Natural killer cell (primary cell): ENCODE measurements around the gene PLEKHG4. TPM values are rescaled to one million over a fixed set of nuclear protein-coding genes. Genes with fewer than 3 reads are reported as not detected.

Experiments used
- ATAC-seq, 3 donors: fragments of 150-1000 bp in 2 of 3; fragments of 200-7000 bp in 1 of 3; cut with Tn5 transposase; 1 replicate in 1 of 3; 2 replicates in 2 of 3; pipeline ENCODE4 v1.10.0; 2021; ENCODE audit warnings: mild to moderate bottlenecking in 2 of 3, moderate library complexity in 2 of 3
- DNase-seq, 2 donors: peaks; one replicate each; pipeline versions ENCODE4 v3.0.0 to v3.0.0-alpha.2; 2013 to 2021; ENCODE audit warnings: mixed read lengths in 1 of 2
- H3K27ac ChIP-seq: one replicate; pipeline ENCODE4 v1.5.1; 2013; ENCODE audit warnings: mild to moderate bottlenecking, low read length
- H3K27me3 ChIP-seq: one replicate; pipeline ENCODE4 v1.6.1; 2013; ENCODE audit warnings: low read length; ENCODE audit not compliant: control insufficient read depth, insufficient read depth
- H3K36me3 ChIP-seq: one replicate; pipeline ENCODE4 v1.6.1; 2013; ENCODE audit warnings: low read length; ENCODE audit not compliant: control insufficient read depth, insufficient read depth
- H3K4me1 ChIP-seq: one replicate; pipeline ENCODE4 v1.6.1; 2013; ENCODE audit warnings: low read length; ENCODE audit not compliant: control insufficient read depth, insufficient read depth
- H3K4me3 ChIP-seq: one replicate; pipeline ENCODE4 v1.5.1; 2013; ENCODE audit warnings: low read length
- H3K9me3 ChIP-seq: one replicate; pipeline ENCODE4 v1.6.1; 2013; ENCODE audit warnings: low read length; ENCODE audit not compliant: control insufficient read depth, insufficient read depth
- H3K27ac Mint-ChIP-seq, 2 donors: one replicate each; pipeline ENCODE4 v1.8.0; 2022; ENCODE audit warnings: mild to moderate bottlenecking in 2 of 2, mixed read lengths in 2 of 2, moderate library complexity in 1 of 2
- H3K27me3 Mint-ChIP-seq, 2 donors: one replicate each; pipeline ENCODE4 v1.8.0; 2022; ENCODE audit warnings: low read depth in 2 of 2, mixed read lengths in 2 of 2
- H3K36me3 Mint-ChIP-seq: one replicate; pipeline ENCODE4 v1.8.0; 2022; ENCODE audit warnings: mixed read lengths
- H3K4me1 Mint-ChIP-seq, 2 donors: one replicate each; pipeline ENCODE4 v1.8.0; 2022; ENCODE audit warnings: mixed read lengths in 2 of 2
- H3K4me3 Mint-ChIP-seq: one replicate; pipeline ENCODE4 v1.8.0; 2022; ENCODE audit warnings: mild to moderate bottlenecking, moderate library complexity, mixed read lengths
- H3K9me3 Mint-ChIP-seq, 2 donors: one replicate each; pipeline ENCODE4 v1.8.0; 2022; ENCODE audit warnings: mixed read lengths in 2 of 2
- CTCF ChIP-seq: fragments of 200-600 bp; IDR thresholded peaks from one replicate; pipeline ENCODE4 v1.8.0; 2022; ENCODE audit warnings: antibody characterized with exemption
- WGBS: methylation state at CpG from one replicate; pipeline ENCODE4 v1.1.7; 2013; ENCODE audit warnings: missing lambda C conversion rate; ENCODE audit not compliant: insufficient coverage; 5-methylcytosine and 5-hydroxymethylcytosine counted together
- intact Hi-C: fragments of 100-400 bp; cut with micrococcal nuclease; formaldehyde crosslinking; loops from one replicate; pipeline ENCODE4 v1.14.2; 2022
- total RNA-seq, 4 donors: library from RNA; stranded (reverse); fragments of 120-200 nt in 1 of 4; gene quantifications; one replicate each; pipeline versions ENCODE4 v1.2.3 to v1.2.4, GENCODE V29; 2013 to 2022

The PLEKHG4 gene
- total RNA-seq, result 10 to 100 TPM in 1 of 3 donors, 1 to 10 TPM in 2; 6.8 to 14.7 (median 8.5) TPM
- 6.8 TPM for total RNA-seq (2013)

GRCh38 chr16:67279296-67280089, at the start of gene PLEKHG4:
Gene PLEKHG4, plus strand, starts transcription at chr16:67279532. Its CDS starts 513 bp downstream, at chr16:67280045.
- peak within 1 kb of the TSS in 1 of 2 donors; percentile 70 for H3K27ac Mint-ChIP-seq
- ATAC-seq, result peak; percentile 98 to 99 (median 98)
- Histone ChIP-seq H3K27ac (no peak within 1 kb of the TSS), H3K4me3 (peak within 1 kb of the TSS; percentile 51), H3K4me1 (peaks cover 20% of the 10 kb centered on the region), H3K9me3 (no peaks in the 10 kb centered on the region), H3K27me3 (no peaks in the 10 kb centered on the region), H3K36me3 (peaks cover 2% of the 10 kb centered on the region)
- H3K4me3 Mint-ChIP-seq, result peak within 1 kb of the TSS; percentile 73
- peaks cover 6 to 8% of the 10 kb centered on the region in 2 donors for H3K4me1 Mint-ChIP-seq
- peak; percentile 74 to 91 for DNase-seq
- no peaks in the 10 kb centered on the region for H3K9me3 Mint-ChIP-seq
- TF ChIP-seq CTCF, result peak; percentile 70
- H3K36me3 Mint-ChIP-seq, result peaks cover 7% of the 10 kb centered on the region
- WGBS, result 29% methylated on average over 83 of the region's 83 CpGs
- intact Hi-C loops, result no loop called here
- H3K27me3 Mint-ChIP-seq, result no peaks in the 10 kb centered on the region

GRCh38 chr16:67229906-67230808, 49.2 kb upstream of the PLEKHG4 start:
- H3K36me3 ChIP-seq, result peaks cover 43% of the 10 kb centered on the region
- intact Hi-C loops, result no loop called here
- Mint-ChIP-seq H3K9me3 (no peaks in the 10 kb centered on the region), H3K27me3 (no peaks in the 10 kb centered on the region), H3K36me3 (no peaks in the 10 kb centered on the region), H3K4me3 (no peak overlapping the region), H3K4me1 (peaks cover 28 to 29% of the 10 kb centered on the region in 2 donors), H3K27ac (no peak overlapping the region)
- no peaks in the 10 kb centered on the region for H3K27me3 ChIP-seq
- H3K27ac ChIP-seq, result no peak overlapping the region
- DNase-seq, result no peak
- peaks cover 26% of the 10 kb centered on the region for H3K4me1 ChIP-seq
- H3K9me3 ChIP-seq, result no peaks in the 10 kb centered on the region
- H3K4me3 ChIP-seq, result no peak overlapping the region
- 98% methylated on average over 32 of the region's 32 CpGs for WGBS
- no peak for ATAC-seq
- no peak for TF ChIP-seq CTCF

GRCh38 chr16:67230809-67231660, 48.3 kb upstream of the PLEKHG4 start:
- Histone ChIP-seq H3K4me1 (peaks cover 22% of the 10 kb centered on the region), H3K27me3 (no peaks in the 10 kb centered on the region), H3K36me3 (peaks cover 45% of the 10 kb centered on the region), H3K9me3 (no peaks in the 10 kb centered on the region), H3K4me3 (no peak overlapping the region), H3K27ac (no peak overlapping the region)
- ATAC-seq, result no peak
- Mint-ChIP-seq H3K27ac (no peak overlapping the region), H3K9me3 (no peaks in the 10 kb centered on the region), H3K27me3 (no peaks in the 10 kb centered on the region), H3K36me3 (no peaks in the 10 kb centered on the region), H3K4me1 (peaks cover 21 to 23% of the 10 kb centered on the region in 2 donors), H3K4me3 (no peak overlapping the region)
- WGBS, result 89% methylated on average over 11 of the region's 12 CpGs
- intact Hi-C loops, result no loop called here
- no peak for DNase-seq
- TF ChIP-seq CTCF, result no peak
